ENCODE results near the gene NEO1.

DNA sequence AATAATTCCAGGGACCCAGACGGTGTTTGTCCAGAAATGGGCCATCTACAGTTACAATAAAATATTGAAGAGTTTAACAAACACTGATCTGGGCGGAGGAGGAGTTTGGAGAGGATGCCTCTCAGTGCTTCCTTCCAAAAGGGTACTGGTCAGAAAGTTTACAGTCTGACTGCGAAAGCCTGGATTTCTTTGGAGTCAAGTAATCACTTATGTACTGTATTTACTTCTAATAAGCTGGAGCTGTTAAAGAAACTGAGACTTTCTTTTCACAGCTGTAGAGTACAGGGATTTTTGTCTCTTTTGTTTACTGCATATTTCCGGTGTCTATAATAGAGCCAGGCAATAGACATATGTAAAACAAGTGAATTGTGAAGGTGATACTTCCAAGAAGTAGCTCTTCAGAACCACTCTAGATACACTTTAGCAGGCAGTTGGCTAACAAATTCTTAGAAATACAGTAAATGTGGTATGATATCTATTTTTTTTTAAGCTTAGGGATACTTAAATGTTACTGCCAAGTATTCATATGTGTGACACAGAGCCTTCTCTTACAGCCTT lies 22.1 kb upstream of the NEO1 start:
- TF ChIP-seq, protein P1, sequence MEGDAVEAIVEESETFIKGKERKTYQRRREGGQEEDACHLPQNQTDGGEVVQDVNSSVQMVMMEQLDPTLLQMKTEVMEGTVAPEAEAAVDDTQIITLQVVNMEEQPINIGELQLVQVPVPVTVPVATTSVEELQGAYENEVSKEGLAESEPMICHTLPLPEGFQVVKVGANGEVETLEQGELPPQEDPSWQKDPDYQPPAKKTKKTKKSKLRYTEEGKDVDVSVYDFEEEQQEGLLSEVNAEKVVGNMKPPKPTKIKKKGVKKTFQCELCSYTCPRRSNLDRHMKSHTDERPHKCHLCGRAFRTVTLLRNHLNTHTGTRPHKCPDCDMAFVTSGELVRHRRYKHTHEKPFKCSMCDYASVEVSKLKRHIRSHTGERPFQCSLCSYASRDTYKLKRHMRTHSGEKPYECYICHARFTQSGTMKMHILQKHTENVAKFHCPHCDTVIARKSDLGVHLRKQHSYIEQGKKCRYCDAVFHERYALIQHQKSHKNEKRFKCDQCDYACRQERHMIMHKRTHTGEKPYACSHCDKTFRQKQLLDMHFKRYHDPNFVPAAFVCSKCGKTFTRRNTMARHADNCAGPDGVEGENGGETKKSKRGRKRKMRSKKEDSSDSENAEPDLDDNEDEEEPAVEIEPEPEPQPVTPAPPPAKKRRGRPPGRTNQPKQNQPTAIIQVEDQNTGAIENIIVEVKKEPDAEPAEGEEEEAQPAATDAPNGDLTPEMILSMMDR (IDR thresholded peaks at IDR 0.05; ENCODE audit: low read length), result no peak
- TF ChIP-seq EZH2phosphoT487 (IDR thresholded peaks at IDR 0.05; ENCODE audit: low read length), result no peak
- TF ChIP-seq EZH2 (optimal IDR thresholded peaks at IDR 0.05; ENCODE audit: low read depth, low read length), result no peak
